H9 (cell line): Measurements from ENCODE around the gene NUP133. TPM values are rescaled to one million over a fixed set of nuclear protein-coding genes. Genes with fewer than 3 reads are reported as not detected.
A peak's percentile ranks its signal among the peaks of the same experiment; 100 is the strongest.

Experiments
- DNase-seq: peaks from one replicate; pipeline ENCODE4 v3.0.0-alpha.2; 2017
- H2AFZ ChIP-seq: one replicate; pipeline ENCODE4 v1.6.1; 2013; ENCODE audit warnings: mild to moderate bottlenecking, low read length, control low read depth, moderate library complexity
- H2AK5ac ChIP-seq: 2 replicates; pipeline ENCODE4 v1.6.1; 2013; ENCODE audit warnings: low read length, control low read depth, mixed read lengths; ENCODE audit not compliant: insufficient read length
- H2BK120ac ChIP-seq: one replicate; pipeline ENCODE4 v1.6.1; 2013; ENCODE audit warnings: low read depth, mild to moderate bottlenecking, low read length, control low read depth, inconsistent platforms; ENCODE audit not compliant: poor library complexity, severe bottlenecking
- H2BK12ac ChIP-seq: 2 replicates; pipeline ENCODE4 v1.6.1; 2013; ENCODE audit warnings: low read length, control low read depth, mixed read lengths, low read depth; ENCODE audit not compliant: insufficient read length
- H2BK15ac ChIP-seq: 2 replicates; pipeline ENCODE4 v1.6.1; 2013; ENCODE audit warnings: low read depth, low read length, control low read depth
- H2BK20ac ChIP-seq: one replicate; pipeline ENCODE4 v1.6.1; 2013; ENCODE audit warnings: low read depth, mild to moderate bottlenecking, low read length, control low read depth, inconsistent platforms; ENCODE audit not compliant: poor library complexity, severe bottlenecking
- H2BK5ac ChIP-seq: 2 replicates; pipeline ENCODE4 v1.6.1; 2013; ENCODE audit warnings: low read length, control low read depth, mixed read lengths; ENCODE audit not compliant: insufficient read length
- H3K14ac ChIP-seq: 2 replicates; pipeline ENCODE4 v1.6.1; 2013; ENCODE audit warnings: low read length, control low read depth; ENCODE audit not compliant: insufficient read depth
- H3K18ac ChIP-seq: 2 replicates; pipeline ENCODE4 v1.6.1; 2013; ENCODE audit warnings: low read depth, mild to moderate bottlenecking, mixed read lengths, low read length, control low read depth; ENCODE audit not compliant: insufficient read length
- H3K23ac ChIP-seq: 2 replicates; pipeline ENCODE4 v1.6.1; 2013; ENCODE audit warnings: low read length, control low read depth, mixed read lengths, low read depth; ENCODE audit not compliant: insufficient read length
- H3K23me2 ChIP-seq: 2 replicates; pipeline ENCODE4 v1.6.1; 2013; ENCODE audit warnings: low read depth, mild to moderate bottlenecking, mixed read lengths, low read length, control low read depth; ENCODE audit not compliant: insufficient read length, poor library complexity, severe bottlenecking
- H3K27ac ChIP-seq: 2 replicates; pipeline ENCODE4 v1.5.1; 2013; ENCODE audit warnings: low read length, control low read depth, mixed read lengths, low read depth; ENCODE audit not compliant: insufficient read length
- H3K27me3 ChIP-seq: 2 replicates; pipeline ENCODE4 v1.6.1; 2013; ENCODE audit warnings: low read length, control low read depth, inconsistent platforms; ENCODE audit not compliant: insufficient read depth
- H3K4ac ChIP-seq: 2 replicates; pipeline ENCODE4 v1.6.1; 2013; ENCODE audit warnings: low read depth, mild to moderate bottlenecking, control low read depth, inconsistent platforms, low read length, moderate library complexity
- H3K4me1 ChIP-seq: 2 replicates; pipeline ENCODE4 v1.6.1; 2013; ENCODE audit warnings: low read length, control low read depth, inconsistent platforms; ENCODE audit not compliant: insufficient read depth
- H3K4me2 ChIP-seq: 2 replicates; pipeline ENCODE4 v1.6.1; 2013; ENCODE audit warnings: low read length, control low read depth, mixed read lengths; ENCODE audit not compliant: insufficient read length, insufficient read depth
- H3K56ac ChIP-seq: 2 replicates; pipeline ENCODE4 v1.6.1; 2013; ENCODE audit warnings: low read depth, mild to moderate bottlenecking, mixed read lengths, low read length, control low read depth; ENCODE audit not compliant: insufficient read length
- H3K79me1 ChIP-seq: 2 replicates; pipeline ENCODE4 v1.6.1; 2013; ENCODE audit warnings: low read depth, mild to moderate bottlenecking, moderate library complexity, low read length, control low read depth, inconsistent platforms; ENCODE audit not compliant: insufficient read depth, poor library complexity, severe bottlenecking
- H3K79me2 ChIP-seq: 2 replicates; pipeline ENCODE4 v1.6.1; 2013; ENCODE audit warnings: low read length, control low read depth, inconsistent platforms; ENCODE audit not compliant: insufficient read depth
- H3K9ac ChIP-seq: 2 replicates; pipeline ENCODE4 v1.6.1; 2013; ENCODE audit warnings: low read length, control low read depth, mixed read lengths; ENCODE audit not compliant: insufficient read length; ENCODE audit errors: extremely low read depth
- H3K9me3 ChIP-seq: one replicate; pipeline ENCODE4 v1.6.1; 2013; ENCODE audit warnings: low read depth, low read length, inconsistent platforms; ENCODE audit not compliant: control insufficient read depth
- H3T11ph ChIP-seq: one replicate; pipeline ENCODE4 v1.6.1; 2013; ENCODE audit warnings: mild to moderate bottlenecking, low read length, control low read depth, inconsistent platforms
- H4K20me1 ChIP-seq: one replicate; pipeline ENCODE4 v1.6.1; 2013; ENCODE audit not compliant: control insufficient read depth, insufficient read length, insufficient read depth
- H4K5ac ChIP-seq: 2 replicates; pipeline ENCODE4 v1.6.1; 2013; ENCODE audit warnings: low read depth, mild to moderate bottlenecking, mixed read lengths, low read length, control low read depth; ENCODE audit not compliant: insufficient read length
- H4K8ac ChIP-seq: replicated peaks from 2 replicates; pipeline ENCODE4 v1.6.1; 2013; ENCODE audit warnings: low read length, control low read depth, mixed read lengths, low read depth; ENCODE audit not compliant: insufficient read length
- H4K91ac ChIP-seq: 2 replicates; pipeline ENCODE4 v1.6.1; 2013; ENCODE audit warnings: low read depth, mild to moderate bottlenecking, moderate library complexity, mixed read lengths, low read length, control low read depth; ENCODE audit not compliant: insufficient read length
- H3K27ac Mint-ChIP-seq, 3 experiments: 2 replicates in 2 of 3; 3 replicates in 1 of 3; pipeline ENCODE4 v1.8.0; 2020 to 2021; ENCODE audit warnings: mixed read lengths in 3 of 3, mild to moderate bottlenecking in 1 of 3, moderate library complexity in 1 of 3
- H3K27me3 Mint-ChIP-seq: 2 replicates; pipeline ENCODE4 v1.8.0; 2021; ENCODE audit warnings: low read depth, mild to moderate bottlenecking, moderate library complexity, mixed read lengths
- H3K36me3 Mint-ChIP-seq, 3 experiments: 2 replicates in 2 of 3; 3 replicates in 1 of 3; pipeline ENCODE4 v1.8.0; 2020 to 2021; ENCODE audit warnings: low read depth in 3 of 3, mixed read lengths in 3 of 3; ENCODE audit not compliant: insufficient read depth in 1 of 3
- H3K4me1 Mint-ChIP-seq, 2 experiments: 2 replicates each; pipeline ENCODE4 v1.8.0; 2020; ENCODE audit warnings: mixed read lengths in 2 of 2
- H3K4me3 Mint-ChIP-seq, 2 experiments: 2 replicates in 1 of 2; 3 replicates in 1 of 2; pipeline ENCODE4 v1.8.0; 2020 to 2021; ENCODE audit warnings: mild to moderate bottlenecking in 2 of 2, mixed read lengths in 2 of 2, moderate library complexity in 1 of 2
- H3K9me3 Mint-ChIP-seq, 2 experiments: 2 replicates in 1 of 2; 3 replicates in 1 of 2; pipeline ENCODE4 v1.8.0; 2020; ENCODE audit warnings: mild to moderate bottlenecking in 2 of 2, mixed read lengths in 2 of 2, moderate library complexity in 1 of 2
- WGBS: extraction: QIAGEN DNeasy Blood & Tissue Kit; methylation state at CpG from one replicate; pipeline ENCODE4 v1.1.7; 2013; ENCODE audit warnings: missing lambda C conversion rate, low lambda C conversion rate, mixed read lengths; ENCODE audit not compliant: insufficient read length; ENCODE audit errors: extremely low coverage; 5-methylcytosine and 5-hydroxymethylcytosine counted together
- total RNA-seq: library from RNA; stranded (reverse); gene quantifications from 2 replicates; pipeline ENCODE4 v1.2.1, GENCODE V29; 2021
- TF ChIP-seq, protein P1 (sequence below): fragments of 200-600 bp; sonication (generic); conservative IDR thresholded peaks from 3 replicates; pipeline ENCODE4 v1.8.0; 2021; ENCODE audit warnings: antibody characterized with exemption, mild to moderate bottlenecking

The NUP133 gene
- total RNA-seq, 1 experiment from 2014 or later: 71.3 TPM

GRCh38 chr1:229432116-229432461, 76.1 kb downstream of the NUP133 start:
- no peaks in the 10 kb centered on the region for H3K79me1 ChIP-seq
- H3K27ac Mint-ChIP-seq: no peak overlapping the region
- H2BK120ac ChIP-seq: no peak overlapping the region
- H2AK5ac ChIP-seq: no peak overlapping the region
- H2BK12ac ChIP-seq: no peak overlapping the region
- H3T11ph ChIP-seq: no peak overlapping the region
- H2BK5ac ChIP-seq: no peak overlapping the region
- no peak overlapping the region for H4K8ac ChIP-seq
- no CpG with 5 or more reads among the region's 38 CpGs for WGBS
- H2AFZ ChIP-seq: no peak overlapping the region
- peaks cover 80% of the 10 kb centered on the region for H3K27me3 Mint-ChIP-seq
- no peaks in the 10 kb centered on the region for H3K79me2 ChIP-seq
- no peak overlapping the region for H4K5ac ChIP-seq
- peaks cover 0 to 7% (median 2%) of the 10 kb centered on the region in 3 experiments; a peak in 3 of 7 replicates for H3K36me3 Mint-ChIP-seq
- H3K4me3 Mint-ChIP-seq: peak overlapping the region; percentile 47 to 77
- H3K9me3 ChIP-seq: no peaks in the 10 kb centered on the region
- no peak overlapping the region for H3K23ac ChIP-seq
- no peak for DNase-seq
- no peak overlapping the region for H3K27ac ChIP-seq
- H3K4me1 Mint-ChIP-seq: peaks cover 24 to 26% of the 10 kb centered on the region in 2 experiments
- H3K23me2 ChIP-seq: peaks cover 14% of the 10 kb centered on the region
- no peak overlapping the region for H3K14ac ChIP-seq
- H2BK20ac ChIP-seq: no peak overlapping the region
- no peak overlapping the region for H3K56ac ChIP-seq
- no peak overlapping the region for H4K91ac ChIP-seq
- no peak overlapping the region for H2BK15ac ChIP-seq
- H3K9ac ChIP-seq: no peak overlapping the region
- H4K20me1 ChIP-seq: no peaks in the 10 kb centered on the region
- H3K4me1 ChIP-seq: peaks cover 2% of the 10 kb centered on the region; the same call in 1 of the 2 replicates
- H3K27me3 ChIP-seq: peaks cover 22% of the 10 kb centered on the region
- TF ChIP-seq, protein P1, sequence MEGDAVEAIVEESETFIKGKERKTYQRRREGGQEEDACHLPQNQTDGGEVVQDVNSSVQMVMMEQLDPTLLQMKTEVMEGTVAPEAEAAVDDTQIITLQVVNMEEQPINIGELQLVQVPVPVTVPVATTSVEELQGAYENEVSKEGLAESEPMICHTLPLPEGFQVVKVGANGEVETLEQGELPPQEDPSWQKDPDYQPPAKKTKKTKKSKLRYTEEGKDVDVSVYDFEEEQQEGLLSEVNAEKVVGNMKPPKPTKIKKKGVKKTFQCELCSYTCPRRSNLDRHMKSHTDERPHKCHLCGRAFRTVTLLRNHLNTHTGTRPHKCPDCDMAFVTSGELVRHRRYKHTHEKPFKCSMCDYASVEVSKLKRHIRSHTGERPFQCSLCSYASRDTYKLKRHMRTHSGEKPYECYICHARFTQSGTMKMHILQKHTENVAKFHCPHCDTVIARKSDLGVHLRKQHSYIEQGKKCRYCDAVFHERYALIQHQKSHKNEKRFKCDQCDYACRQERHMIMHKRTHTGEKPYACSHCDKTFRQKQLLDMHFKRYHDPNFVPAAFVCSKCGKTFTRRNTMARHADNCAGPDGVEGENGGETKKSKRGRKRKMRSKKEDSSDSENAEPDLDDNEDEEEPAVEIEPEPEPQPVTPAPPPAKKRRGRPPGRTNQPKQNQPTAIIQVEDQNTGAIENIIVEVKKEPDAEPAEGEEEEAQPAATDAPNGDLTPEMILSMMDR: no peak
- no peak overlapping the region for H3K4me2 ChIP-seq
- peaks cover 2 to 11% of the 10 kb centered on the region in 2 experiments; a peak in 2 of 5 replicates for H3K9me3 Mint-ChIP-seq
- H3K4ac ChIP-seq: no peak overlapping the region
- no peak overlapping the region for H3K18ac ChIP-seq
